Epithelial cell of esophagus (primary cell): ENCODE measurements around the gene NLGN1.
A peak's percentile ranks its signal among the peaks of the same experiment; 100 is the strongest.

Source experiments
- DNase-seq: peaks from one replicate; pipeline ENCODE4 v3.0.0; 2010; ENCODE audit warnings: low read depth
- H3K4me3 ChIP-seq: 2 replicates; pipeline ENCODE4 v1.5.1; 2011; ENCODE audit warnings: mild to moderate bottlenecking, low read length, control low read depth
- TF ChIP-seq, protein P1 (sequence below): IDR thresholded peaks from 2 replicates; pipeline ENCODE4 v1.5.1; 2011; ENCODE audit warnings: low read depth, mild to moderate bottlenecking, low read length, control low read depth, inconsistent platforms; ENCODE audit not compliant: insufficient read depth; ENCODE audit errors: missing control alignments

NLGN1 gene

DNA sequence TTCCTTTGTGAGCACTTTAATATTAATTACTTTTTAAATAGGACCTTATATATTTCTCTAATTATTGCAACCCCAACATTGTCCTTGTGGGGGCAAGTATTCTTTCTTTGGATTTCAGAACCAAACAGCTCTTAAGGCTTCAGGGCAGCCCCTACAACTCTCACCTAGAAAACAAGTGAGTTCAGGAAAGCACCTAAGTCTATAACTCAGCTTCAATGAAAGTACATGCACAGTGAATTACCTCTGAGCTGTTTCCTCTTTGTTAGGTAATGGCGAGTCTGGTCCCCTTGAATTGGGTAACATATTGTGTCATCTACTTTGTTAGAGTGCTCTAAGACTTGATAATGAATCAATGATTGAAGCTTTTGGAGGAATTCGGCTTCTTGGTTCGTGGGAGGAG, 545.7 kb downstream of the NLGN1 start:
- TF ChIP-seq, protein P1, sequence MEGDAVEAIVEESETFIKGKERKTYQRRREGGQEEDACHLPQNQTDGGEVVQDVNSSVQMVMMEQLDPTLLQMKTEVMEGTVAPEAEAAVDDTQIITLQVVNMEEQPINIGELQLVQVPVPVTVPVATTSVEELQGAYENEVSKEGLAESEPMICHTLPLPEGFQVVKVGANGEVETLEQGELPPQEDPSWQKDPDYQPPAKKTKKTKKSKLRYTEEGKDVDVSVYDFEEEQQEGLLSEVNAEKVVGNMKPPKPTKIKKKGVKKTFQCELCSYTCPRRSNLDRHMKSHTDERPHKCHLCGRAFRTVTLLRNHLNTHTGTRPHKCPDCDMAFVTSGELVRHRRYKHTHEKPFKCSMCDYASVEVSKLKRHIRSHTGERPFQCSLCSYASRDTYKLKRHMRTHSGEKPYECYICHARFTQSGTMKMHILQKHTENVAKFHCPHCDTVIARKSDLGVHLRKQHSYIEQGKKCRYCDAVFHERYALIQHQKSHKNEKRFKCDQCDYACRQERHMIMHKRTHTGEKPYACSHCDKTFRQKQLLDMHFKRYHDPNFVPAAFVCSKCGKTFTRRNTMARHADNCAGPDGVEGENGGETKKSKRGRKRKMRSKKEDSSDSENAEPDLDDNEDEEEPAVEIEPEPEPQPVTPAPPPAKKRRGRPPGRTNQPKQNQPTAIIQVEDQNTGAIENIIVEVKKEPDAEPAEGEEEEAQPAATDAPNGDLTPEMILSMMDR: no peak
- peak; percentile 7 for DNase-seq
- no peak overlapping the region for H3K4me3 ChIP-seq

DNA sequence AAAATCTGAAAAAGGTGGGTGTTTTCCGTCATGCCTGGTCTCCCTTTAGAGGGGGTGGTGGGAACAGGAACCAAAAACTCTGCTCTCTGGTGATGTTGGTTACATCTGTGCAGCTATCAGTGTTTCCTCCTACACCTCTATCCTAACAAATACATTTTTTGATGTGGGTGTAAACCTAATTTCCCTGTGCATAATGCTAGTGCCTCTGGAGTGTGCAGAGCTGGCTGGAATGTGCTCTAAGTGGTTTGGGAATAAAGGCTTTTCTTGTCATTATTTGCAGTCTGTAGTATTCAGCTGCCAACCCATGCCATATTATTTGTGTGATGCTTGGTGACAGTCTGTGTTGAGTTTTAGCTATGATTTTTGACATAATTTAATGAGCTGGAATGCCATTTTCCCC, 547.6 kb downstream of the NLGN1 start:
- H3K4me3 ChIP-seq: no peak overlapping the region
- TF ChIP-seq, protein P1: no peak
- no peak for DNase-seq

DNA sequence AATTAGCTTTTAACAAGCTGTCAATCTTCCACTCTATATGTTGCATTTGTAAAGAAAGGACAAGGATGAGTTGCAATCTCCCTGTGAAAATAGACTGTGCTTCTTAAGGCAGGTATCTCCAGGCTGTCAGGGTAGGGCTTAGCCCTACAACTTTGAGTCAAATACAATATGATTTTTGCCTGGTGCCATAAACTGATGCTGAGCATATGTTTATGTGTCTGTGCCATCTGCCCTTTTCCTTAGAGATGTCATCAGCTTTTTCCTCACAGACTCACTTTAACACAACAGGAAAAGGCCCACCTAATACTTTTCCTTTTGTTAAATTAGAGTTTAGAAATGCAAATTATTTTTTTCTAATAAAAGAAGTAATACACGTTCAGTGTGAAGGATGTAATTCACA, 548.3 kb downstream of the NLGN1 start:
- no peak overlapping the region for H3K4me3 ChIP-seq
- TF ChIP-seq, protein P1: no peak
- no peak for DNase-seq

DNA sequence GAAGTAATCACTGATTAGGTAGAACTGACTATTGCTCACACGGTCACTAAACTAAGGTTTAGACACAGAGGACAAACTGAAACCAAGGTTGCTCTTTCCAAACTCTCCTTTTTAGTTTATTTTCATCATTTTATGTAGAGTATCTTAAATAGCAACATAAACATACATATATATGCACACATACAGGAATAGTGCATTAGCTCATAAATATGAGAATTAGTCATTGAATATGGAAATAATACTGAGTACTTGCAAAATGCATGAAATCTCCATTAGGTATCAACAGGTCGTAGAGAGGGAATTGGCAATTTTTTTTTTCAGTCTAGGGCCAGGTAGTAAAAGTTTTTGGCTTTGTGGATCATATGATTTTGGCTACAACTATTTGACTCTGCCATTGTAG, 557.1 kb downstream of the NLGN1 start:
- TF ChIP-seq, protein P1: no peak
- no peak for DNase-seq
- H3K4me3 ChIP-seq: no peak overlapping the region

DNA sequence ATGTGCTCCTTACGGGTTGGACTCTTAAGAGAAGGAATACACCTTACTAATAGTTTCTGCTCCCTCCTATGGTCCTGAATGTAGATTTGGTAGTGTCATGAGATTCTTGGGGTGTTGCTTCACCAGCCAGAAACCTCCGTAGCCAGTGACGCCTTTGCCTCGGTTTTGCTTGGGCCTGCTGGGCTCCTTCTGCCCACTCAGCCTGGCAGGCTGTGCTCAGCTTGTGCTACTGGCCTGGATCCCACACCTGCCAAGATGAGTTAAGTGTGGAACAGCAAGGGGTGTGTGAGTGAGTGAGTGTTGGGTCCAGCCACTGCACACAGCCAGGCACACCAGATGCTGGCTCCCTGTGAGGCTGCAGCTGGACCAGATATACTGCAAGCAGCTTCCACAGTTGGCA, 560.1 kb downstream of the NLGN1 start:
- TF ChIP-seq, protein P1: no peak
- DNase-seq: no peak
- H3K4me3 ChIP-seq: no peak overlapping the region

DNA sequence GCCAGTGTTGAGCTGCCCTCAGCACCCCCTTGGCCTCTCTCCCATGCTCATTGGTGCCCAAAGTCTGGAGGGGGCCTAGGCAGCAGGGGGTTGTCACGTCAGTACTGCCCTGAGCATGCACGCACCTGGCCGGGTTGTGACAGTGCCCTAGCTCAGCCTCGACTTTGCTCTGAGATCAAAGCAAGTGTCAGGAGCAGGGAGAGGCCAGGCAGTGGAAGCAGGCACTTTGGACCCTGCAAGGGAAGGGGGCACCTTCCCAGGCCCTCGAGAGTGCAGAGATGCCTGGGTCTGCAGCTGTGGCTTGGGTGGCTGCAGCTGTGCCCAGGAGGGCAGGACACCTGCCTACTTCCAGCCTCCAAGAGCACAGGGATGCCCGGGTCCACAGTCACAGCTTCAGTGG, 561.3 kb downstream of the NLGN1 start:
- DNase-seq: no peak
- H3K4me3 ChIP-seq: no peak overlapping the region
- TF ChIP-seq, protein P1: no peak

DNA sequence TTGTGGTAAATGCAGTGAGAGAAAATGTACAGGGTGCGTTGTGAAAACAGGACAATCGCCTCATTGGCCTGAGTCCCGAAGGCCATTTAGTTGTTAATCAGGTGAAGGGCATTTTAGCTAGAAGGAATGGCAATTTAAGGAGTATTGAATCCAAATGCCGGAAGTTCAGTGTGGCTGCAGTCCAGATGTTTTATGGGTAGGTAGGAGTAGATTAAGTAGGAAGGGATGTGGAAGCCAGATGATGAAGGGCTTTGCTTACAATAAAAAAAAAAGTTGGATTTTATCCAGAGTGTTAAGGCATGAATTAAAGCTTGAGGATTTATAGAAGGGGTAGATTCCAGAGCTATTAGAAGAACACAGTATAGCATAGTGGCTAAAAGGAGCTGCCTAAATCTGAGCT, 572.7 kb downstream of the NLGN1 start:
- no peak for DNase-seq
- TF ChIP-seq, protein P1: no peak
- no peak overlapping the region for H3K4me3 ChIP-seq
